Effector CD4-positive, alpha-beta T cell (primary cell): Measurements from ENCODE around the gene FGF23. TPM values are rescaled to one million over a fixed set of nuclear protein-coding genes. Genes with fewer than 3 reads are reported as not detected.
A peak's percentile ranks its signal among the peaks of the same experiment; 100 is the strongest.
"Not testable (repeated sequence)": the region's sequence is repeated elsewhere in the genome, so short reads cannot be mapped to it uniquely, and the experiment has no call there.

Experiments used
- DNase-seq: peaks from one replicate; pipeline ENCODE4 v3.0.0-alpha.2; 2020
- total RNA-seq: gene quantifications from one replicate; lab custom pipeline; 2026; lab: John Stamatoyannopoulos, UW

FGF23 gene
- not detected for total RNA-seq

GRCh38 chr12:4379405-4379804 is at the start of gene FGF23:
FGF23 (minus strand) TSS chr12:4379712; CDS start chr12:4379582, 130 bp downstream.
- DNase-seq, result no peak

- no peak for DNase-seq
Observed at GRCh38 chr12:4424422-4424821, 44.9 kb upstream of the FGF23 start.

GRCh38 chr12:4423528-4424195 is 44.1 kb upstream of the FGF23 start:
- DNase-seq, result no peak

GRCh38 chr12:4422985-4423384 is 43.5 kb upstream of the FGF23 start:
- no peak for DNase-seq

- DNase-seq, result peak; percentile 28
Observed at GRCh38 chr12:4421590-4422031, 42.1 kb upstream of the FGF23 start.

GRCh38 chr12:4420138-4420670 is 40.7 kb upstream of the FGF23 start:
- no peak for DNase-seq

GRCh38 chr12:4418913-4419312 is 39.4 kb upstream of the FGF23 start:
- no peak for DNase-seq

GRCh38 chr12:4417936-4418335 is 38.4 kb upstream of the FGF23 start:
- no peak for DNase-seq

- no peak for DNase-seq
Observed at GRCh38 chr12:4417455-4417854, 37.9 kb upstream of the FGF23 start.

GRCh38 chr12:4416276-4416675 is 36.8 kb upstream of the FGF23 start:
- no peak for DNase-seq

GRCh38 chr12:4412465-4412864 is 33.0 kb upstream of the FGF23 start:
- DNase-seq, result no peak

- DNase-seq, result no peak
Observed at GRCh38 chr12:4412056-4412455, 32.5 kb upstream of the FGF23 start.

GRCh38 chr12:4407136-4407535 is 27.6 kb upstream of the FGF23 start:
- no peak for DNase-seq

- DNase-seq, result not testable (repeated sequence)
Observed at GRCh38 chr12:4404877-4405637, 25.5 kb upstream of the FGF23 start.

- DNase-seq, result no peak
Observed at GRCh38 chr12:4402996-4403395, 23.5 kb upstream of the FGF23 start.

GRCh38 chr12:4401117-4401516 is 21.6 kb upstream of the FGF23 start:
- DNase-seq, result no peak

- no peak for DNase-seq
Observed at GRCh38 chr12:4395818-4396217, 16.3 kb upstream of the FGF23 start.

GRCh38 chr12:4393211-4393610 is 13.7 kb upstream of the FGF23 start:
- no peak for DNase-seq

- DNase-seq, result no peak
Observed at GRCh38 chr12:4392223-4392742, 12.8 kb upstream of the FGF23 start.

GRCh38 chr12:4388662-4389061 is 9.2 kb upstream of the FGF23 start:
- no peak for DNase-seq

- DNase-seq, result no peak
Observed at GRCh38 chr12:4388032-4388431, 8.5 kb upstream of the FGF23 start.

GRCh38 chr12:4387607-4388006 is 8.1 kb upstream of the FGF23 start:
- no peak for DNase-seq

- no peak for DNase-seq
Observed at GRCh38 chr12:4386801-4387200, 7.3 kb upstream of the FGF23 start.
